ENCODE results near the gene CFAP73. TPM values are rescaled to one million over a fixed set of nuclear protein-coding genes. Genes with fewer than 3 reads are reported as not detected.

Gene CFAP73
- total RNA-seq, 1 donor from 2014 or later, result 7.3 TPM

DNA sequence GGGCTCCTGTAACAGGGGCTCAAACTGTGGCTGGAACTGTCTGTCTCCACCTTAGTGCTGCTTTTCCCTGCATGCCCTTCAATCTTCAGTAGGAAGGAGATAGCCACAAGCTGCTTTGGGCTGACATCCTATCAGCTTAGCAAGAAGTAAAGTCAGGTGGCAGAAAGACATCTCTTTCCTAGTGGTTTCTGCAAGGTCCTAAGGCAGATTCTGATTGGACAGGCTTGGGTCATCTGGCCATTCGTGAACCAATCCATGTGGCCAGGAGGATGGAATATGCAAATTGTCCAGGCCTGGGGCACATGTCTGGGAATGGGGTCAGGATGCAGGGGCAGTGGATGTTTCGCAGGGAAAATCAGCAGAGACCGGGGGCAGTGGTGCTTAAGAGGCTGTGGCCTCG is 41.2 kb downstream of the CFAP73 start:
- H3K9me3 ChIP-seq, result no peaks in the 10 kb centered on the region
- ATAC-seq (no peak), DNase-seq (no peak)
- no peaks in the 10 kb centered on the region for H3K27me3 ChIP-seq (ENCODE audit: low read depth)
- H3K36me3 ChIP-seq, result peaks cover 21% of the 10 kb centered on the region
- peaks cover 17% of the 10 kb centered on the region for H3K4me1 ChIP-seq
- intact Hi-C loops (cut with DNase I), result no loop called here
- TF ChIP-seq, protein P1, sequence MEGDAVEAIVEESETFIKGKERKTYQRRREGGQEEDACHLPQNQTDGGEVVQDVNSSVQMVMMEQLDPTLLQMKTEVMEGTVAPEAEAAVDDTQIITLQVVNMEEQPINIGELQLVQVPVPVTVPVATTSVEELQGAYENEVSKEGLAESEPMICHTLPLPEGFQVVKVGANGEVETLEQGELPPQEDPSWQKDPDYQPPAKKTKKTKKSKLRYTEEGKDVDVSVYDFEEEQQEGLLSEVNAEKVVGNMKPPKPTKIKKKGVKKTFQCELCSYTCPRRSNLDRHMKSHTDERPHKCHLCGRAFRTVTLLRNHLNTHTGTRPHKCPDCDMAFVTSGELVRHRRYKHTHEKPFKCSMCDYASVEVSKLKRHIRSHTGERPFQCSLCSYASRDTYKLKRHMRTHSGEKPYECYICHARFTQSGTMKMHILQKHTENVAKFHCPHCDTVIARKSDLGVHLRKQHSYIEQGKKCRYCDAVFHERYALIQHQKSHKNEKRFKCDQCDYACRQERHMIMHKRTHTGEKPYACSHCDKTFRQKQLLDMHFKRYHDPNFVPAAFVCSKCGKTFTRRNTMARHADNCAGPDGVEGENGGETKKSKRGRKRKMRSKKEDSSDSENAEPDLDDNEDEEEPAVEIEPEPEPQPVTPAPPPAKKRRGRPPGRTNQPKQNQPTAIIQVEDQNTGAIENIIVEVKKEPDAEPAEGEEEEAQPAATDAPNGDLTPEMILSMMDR (IDR thresholded peaks at IDR 0.05), result no peak
- no peak overlapping the region for H3K27ac ChIP-seq
- H3K4me3 ChIP-seq, result no peak overlapping the region

DNA sequence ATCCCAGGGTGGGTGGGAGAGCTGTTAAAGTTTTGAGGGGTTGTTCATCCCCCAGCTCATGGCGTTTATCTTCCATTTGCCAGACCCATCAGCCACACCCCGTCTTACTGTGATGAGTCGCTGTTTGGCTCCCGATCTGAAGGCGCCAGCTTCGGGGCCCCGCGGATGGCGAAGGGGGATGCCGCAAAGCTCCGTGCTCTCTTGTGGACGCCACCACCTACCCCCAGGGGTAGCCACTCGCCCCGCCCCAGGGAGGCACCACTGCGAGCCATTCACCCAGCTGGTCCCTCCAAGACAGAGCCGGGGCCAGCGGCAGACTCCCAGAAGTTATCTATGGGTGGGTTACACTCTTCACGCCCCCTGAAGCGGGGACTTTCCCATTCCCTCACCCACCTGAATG is 41.7 kb downstream of the CFAP73 start:
- Histone ChIP-seq H3K9me3 (no peaks in the 10 kb centered on the region), H3K27ac (no peak overlapping the region), H3K27me3 (ENCODE audit: low read depth) (no peaks in the 10 kb centered on the region), H3K4me3 (no peak overlapping the region), H3K36me3 (peaks cover 21% of the 10 kb centered on the region), H3K4me1 (peaks cover 15% of the 10 kb centered on the region)
- TF ChIP-seq, protein P1 (IDR thresholded peaks at IDR 0.05), result no peak
- no peak for DNase-seq
- no peak for ATAC-seq
- intact Hi-C loops (cut with DNase I), result no loop called here

DNA sequence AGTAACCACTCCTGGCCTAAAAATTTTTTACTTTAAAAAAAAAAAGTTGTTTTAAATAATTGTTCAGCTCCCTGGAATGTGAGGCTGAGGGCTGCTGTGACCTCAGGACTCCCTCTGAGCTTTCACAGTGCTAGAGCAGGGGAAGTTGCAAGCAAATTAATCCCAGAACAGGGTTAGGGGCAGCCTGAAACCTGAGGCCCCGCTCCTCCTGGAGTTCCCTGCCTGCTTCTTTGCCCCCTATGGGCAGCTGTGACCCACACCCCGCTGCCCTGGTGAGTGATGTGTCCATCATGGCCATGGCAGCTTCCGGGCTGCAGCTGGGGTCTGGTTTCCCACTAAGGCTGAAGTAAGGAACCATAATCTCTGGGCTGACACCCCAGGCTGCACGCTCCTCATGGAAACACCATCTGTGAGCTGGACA is 45.5 kb downstream of the CFAP73 start:
- TF ChIP-seq, protein P1 (IDR thresholded peaks at IDR 0.05), result no peak
- no peak for ATAC-seq
- no peaks in the 10 kb centered on the region for H3K27me3 ChIP-seq (ENCODE audit: low read depth)
- no peak overlapping the region for H3K27ac ChIP-seq
- DNase-seq, result no peak
- H3K4me3 ChIP-seq, result no peak overlapping the region
- peaks cover 21% of the 10 kb centered on the region for H3K36me3 ChIP-seq
- H3K4me1 ChIP-seq, result peaks cover 4% of the 10 kb centered on the region
- intact Hi-C loops (cut with DNase I), result no loop called here
- no peaks in the 10 kb centered on the region for H3K9me3 ChIP-seq

DNA sequence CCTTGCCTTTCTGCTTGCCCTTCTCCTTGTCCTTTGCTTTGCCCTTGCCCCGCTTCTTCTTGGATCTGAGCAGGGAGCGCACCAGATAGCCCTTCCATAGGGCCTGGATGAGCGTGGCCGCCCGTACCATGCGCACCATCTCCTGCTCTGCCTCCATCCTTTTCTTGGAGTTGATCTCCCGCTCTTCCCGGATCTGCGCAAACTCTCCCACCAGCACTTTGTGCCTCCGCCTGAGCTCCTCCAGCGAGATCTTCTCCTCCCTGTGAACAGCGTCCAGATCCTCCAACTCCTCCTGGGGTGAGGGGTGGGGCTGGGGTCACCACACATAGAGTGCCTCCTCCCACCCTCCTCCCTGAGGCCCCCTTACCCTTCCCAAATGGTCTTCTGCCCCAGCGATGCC is 46.1 kb downstream of the CFAP73 start:
- TF ChIP-seq, protein P1 (IDR thresholded peaks at IDR 0.05), result no peak

DNA sequence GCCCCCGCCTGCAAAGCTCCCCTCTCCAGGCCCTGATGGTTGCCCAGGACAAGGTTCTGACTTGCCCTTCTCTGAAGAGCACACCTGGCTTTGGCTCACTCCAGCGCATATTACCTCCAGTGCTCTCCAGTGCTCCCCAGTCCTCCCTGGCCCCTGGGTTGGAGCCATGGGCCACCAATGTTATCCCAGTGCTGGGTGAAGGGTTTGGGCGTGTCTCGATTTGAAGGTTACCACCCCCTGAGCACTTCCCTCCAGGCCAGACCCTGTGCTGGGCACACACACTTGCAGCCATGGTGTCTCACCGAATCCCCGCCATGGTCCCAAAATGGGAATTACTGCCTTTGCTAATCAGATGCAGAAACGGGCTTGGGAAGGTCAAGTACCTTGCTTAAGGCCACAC is 47.1 kb downstream of the CFAP73 start:
- H3K27ac ChIP-seq, result no peak overlapping the region
- no peaks in the 10 kb centered on the region for H3K27me3 ChIP-seq (ENCODE audit: low read depth)
- intact Hi-C loops (cut with DNase I), result no loop called here
- no peak for DNase-seq
- peaks cover 4% of the 10 kb centered on the region for H3K4me1 ChIP-seq
- ATAC-seq, result no peak
- no peaks in the 10 kb centered on the region for H3K9me3 ChIP-seq
- H3K36me3 ChIP-seq, result peaks cover 12% of the 10 kb centered on the region
- TF ChIP-seq, protein P1 (IDR thresholded peaks at IDR 0.05), result no peak
- H3K4me3 ChIP-seq, result no peak overlapping the region

More for the DNA sequence above, 46.1 kb downstream of the CFAP73 start:
- H3K9me3 ChIP-seq, result no peaks in the 10 kb centered on the region
- no peaks in the 10 kb centered on the region for H3K27me3 ChIP-seq (ENCODE audit: low read depth)
- H3K27ac ChIP-seq, result no peak overlapping the region
- intact Hi-C loops (cut with DNase I), result no loop called here
- peaks cover 4% of the 10 kb centered on the region for H3K4me1 ChIP-seq
- ATAC-seq (no peak), DNase-seq (no peak)
- peaks cover 21% of the 10 kb centered on the region for H3K36me3 ChIP-seq
- H3K4me3 ChIP-seq, result no peak overlapping the region

DNA sequence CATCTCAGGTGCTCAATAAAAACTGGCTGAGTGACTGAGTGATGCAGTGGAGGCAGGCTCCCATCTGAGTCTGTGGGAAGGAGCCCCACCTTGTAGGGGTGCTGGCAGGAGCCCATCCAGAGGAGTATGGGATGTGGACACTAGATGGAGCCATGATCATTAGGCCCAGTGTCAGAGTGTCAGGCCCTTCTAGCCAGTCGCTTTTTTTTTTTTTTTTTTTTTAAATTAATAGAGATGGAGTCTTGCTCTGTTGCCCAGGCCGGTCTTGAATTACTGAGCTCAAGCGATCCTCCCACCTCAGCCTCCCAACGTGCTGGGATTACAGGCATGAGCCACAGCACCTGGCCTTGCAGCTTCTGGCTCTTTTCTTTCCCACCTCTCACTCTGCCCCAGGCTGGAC is 47.5 kb downstream of the CFAP73 start:
- no peak overlapping the region for H3K4me3 ChIP-seq
- peaks cover 8% of the 10 kb centered on the region for H3K36me3 ChIP-seq
- no peaks in the 10 kb centered on the region for H3K9me3 ChIP-seq
- ATAC-seq (peak; percentile 91 to 93), DNase-seq (no peak)
- intact Hi-C loops (cut with DNase I), result no loop called here
- H3K27ac ChIP-seq, result no peak overlapping the region
- peaks cover 4% of the 10 kb centered on the region for H3K4me1 ChIP-seq
- TF ChIP-seq, protein P1 (IDR thresholded peaks at IDR 0.05), result peak; percentile 73
- no peaks in the 10 kb centered on the region for H3K27me3 ChIP-seq (ENCODE audit: low read depth)

Data from lower lobe of right lung (tissue), 2 donors.